SH-SY5Y (cell line): ENCODE data around the gene DHX40.

Experiments used
- GATA2 ChIP-seq: IDR thresholded peaks from 2 replicates; pipeline ENCODE4 v1.6.1; 2011; ENCODE audit warnings: mild to moderate bottlenecking, low read depth, low read length
- GATA3 ChIP-seq: IDR thresholded peaks from 2 replicates; pipeline ENCODE4 v1.6.1; 2011; ENCODE audit warnings: low read depth, mild to moderate bottlenecking, low read length, moderate library complexity

DHX40 gene

DNA sequence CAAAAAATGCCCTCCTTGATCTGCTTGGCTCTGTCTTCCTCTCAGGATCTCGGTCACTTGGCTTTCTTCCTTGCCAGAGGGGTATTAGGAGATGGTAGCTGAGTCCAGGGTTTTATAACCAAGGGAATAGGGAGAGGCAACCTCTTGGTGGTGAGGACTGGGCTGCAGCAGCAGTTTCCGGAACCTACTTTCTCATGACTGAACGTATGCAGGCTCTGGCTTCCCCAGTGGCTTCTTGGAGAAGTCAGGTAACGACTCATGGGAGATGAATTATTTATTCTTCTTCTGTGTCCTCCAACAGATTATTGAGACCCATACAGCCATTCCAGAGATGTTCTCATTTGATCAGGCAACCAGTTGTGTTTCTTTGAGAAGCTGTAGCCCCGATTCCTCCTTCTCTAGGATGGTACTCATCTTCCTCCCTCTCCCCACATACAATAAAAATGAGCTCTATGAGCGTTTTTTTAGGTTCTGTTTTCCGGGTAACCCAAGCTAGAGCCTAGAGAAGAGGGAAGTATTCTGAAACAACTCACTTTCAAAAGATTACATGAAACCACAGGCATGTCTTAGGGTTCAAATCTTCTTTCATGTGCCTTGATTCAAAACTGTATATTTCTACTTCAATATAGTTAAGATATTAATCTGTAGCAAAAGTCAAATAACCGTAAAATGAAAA lies 22.3 kb upstream of the DHX40 start:
- TF ChIP-seq GATA3: no peak
- TF ChIP-seq GATA2: no peak

DNA sequence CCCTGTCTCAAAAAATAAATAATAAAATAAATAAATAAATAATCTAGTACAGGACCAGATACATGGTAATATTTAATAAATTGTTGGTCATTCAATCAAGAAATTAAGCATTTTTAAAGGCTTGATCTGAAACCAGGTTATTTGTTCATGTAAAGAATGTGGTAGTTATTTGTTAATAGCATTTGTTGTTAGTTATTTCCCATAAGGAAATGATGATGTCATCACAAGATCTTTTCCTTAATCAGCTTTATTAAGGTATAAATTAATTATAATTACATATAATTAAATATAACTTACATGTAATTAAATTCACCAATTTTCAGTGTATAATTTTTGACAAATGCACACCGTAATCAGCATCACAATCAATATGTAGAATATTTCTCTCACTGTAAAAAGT lies 19.5 kb upstream of the DHX40 start:
- TF ChIP-seq GATA2: no peak
- TF ChIP-seq GATA3: no peak

DNA sequence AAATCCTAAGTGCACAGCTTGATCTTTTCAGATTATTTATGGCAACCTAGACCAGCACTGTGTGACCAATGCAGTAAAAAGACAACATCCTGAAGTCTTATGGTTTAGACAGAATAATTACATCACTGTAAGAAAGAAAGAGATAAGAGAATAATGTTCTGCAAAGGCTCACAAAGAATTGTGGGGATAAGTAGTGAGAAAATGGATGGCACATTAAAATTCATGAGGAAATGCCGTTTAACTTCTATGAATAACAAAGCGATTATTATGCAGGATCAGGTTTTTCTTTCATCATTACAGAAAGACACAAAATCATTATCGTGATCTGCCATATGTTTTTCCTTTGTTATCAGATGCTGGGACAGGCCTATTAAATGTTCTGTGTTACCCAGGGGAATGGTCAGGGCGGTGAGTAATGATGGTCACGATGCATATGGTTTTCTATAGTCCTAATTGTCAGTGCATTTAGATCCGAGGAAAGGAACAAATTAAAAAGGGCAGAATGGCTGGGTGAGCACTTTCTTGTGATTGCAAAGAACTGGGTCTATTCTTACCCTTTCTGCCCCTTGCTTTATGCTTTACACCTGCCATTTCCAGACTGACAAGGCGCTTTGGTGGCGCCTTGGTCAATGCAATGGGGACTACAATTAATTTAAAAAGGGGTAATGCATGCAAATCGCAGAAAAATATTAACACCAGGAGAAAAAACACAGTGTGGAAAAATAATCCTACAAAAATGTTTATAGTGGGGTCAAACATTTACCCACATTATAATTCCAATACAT lies 18.1 kb upstream of the DHX40 start:
- TF ChIP-seq GATA3: peak; percentile 100
- TF ChIP-seq GATA2: peak; percentile 98

- peak; percentile 23; the same call in 1 of the 2 replicates for TF ChIP-seq GATA2
Measured at GRCh38 chr17:59548985-59549384, 16.4 kb upstream of the DHX40 start.

DNA sequence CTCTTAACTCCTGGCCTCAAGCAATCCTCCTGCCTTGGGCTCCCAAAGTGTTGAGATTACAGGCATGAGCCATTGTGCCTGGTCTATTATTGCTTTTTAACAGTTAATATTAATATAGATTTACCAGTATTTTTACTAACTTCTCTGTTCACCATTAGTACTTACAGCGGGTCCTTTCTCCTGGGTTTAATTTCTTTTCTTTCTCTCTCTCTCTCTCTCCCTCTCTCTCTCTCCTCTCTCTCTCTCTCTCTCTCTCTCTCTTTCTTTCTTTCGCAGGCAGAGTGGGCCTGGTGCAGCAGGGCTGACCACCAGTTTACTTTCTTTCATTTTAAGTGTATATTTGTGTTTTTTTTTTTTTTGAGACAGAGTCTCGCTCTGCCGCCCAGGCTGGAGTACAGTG lies 14.7 kb upstream of the DHX40 start:
- TF ChIP-seq GATA3 (no peak), GATA2 (no peak)

GRCh38 chr17:59558039-59558438 lies 7.4 kb upstream of the DHX40 start:
- TF ChIP-seq GATA2 (no peak), GATA3 (no peak)

DNA sequence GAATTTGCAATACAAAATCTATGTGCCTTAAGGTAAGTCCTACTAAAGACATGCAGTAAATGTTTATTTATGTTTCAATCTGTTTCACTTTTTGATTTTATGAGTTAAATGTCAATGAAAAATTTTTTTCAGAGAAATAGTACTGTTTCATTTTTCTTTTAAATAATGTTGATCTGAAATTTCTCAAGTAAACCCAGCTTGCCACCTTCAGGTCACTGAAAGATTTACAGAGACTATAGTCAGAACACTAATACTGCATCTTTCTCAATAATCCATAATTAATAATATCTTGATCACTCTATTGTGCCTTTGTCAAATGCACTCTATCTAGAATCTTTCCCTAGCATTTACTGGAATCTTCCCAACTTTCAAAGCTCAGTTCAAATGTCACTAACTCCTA lies 6.5 kb upstream of the DHX40 start:
- TF ChIP-seq GATA2 (no peak), GATA3 (no peak)

- TF ChIP-seq GATA3 (no peak), GATA2 (no peak)
Measured at GRCh38 chr17:59561042-59561441, 4.4 kb upstream of the DHX40 start.

DNA sequence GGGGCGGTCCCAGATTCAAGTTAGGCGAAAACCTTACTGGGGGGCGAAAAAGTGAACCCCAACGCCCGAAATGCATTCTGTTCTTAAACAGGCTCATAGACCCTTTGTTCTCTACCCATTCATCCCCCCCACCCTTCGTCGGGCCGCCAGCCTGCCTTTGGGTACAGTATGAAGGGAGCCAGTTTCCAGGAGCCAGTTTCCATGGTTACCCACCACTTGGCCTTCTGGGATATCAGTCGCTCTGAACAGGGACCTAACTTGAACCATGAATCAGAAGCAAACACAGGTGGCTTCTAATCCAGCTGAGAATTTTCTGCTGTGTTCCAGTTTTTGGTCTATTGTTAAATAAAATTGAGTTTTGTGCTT lies 532 bp downstream of the DHX40 start:
- no peak for TF ChIP-seq GATA2
- no peak for TF ChIP-seq GATA3

GRCh38 chr17:59572301-59572924 lies 7.0 kb downstream of the DHX40 start:
- TF ChIP-seq GATA2: no peak
- TF ChIP-seq GATA3: no peak

DNA sequence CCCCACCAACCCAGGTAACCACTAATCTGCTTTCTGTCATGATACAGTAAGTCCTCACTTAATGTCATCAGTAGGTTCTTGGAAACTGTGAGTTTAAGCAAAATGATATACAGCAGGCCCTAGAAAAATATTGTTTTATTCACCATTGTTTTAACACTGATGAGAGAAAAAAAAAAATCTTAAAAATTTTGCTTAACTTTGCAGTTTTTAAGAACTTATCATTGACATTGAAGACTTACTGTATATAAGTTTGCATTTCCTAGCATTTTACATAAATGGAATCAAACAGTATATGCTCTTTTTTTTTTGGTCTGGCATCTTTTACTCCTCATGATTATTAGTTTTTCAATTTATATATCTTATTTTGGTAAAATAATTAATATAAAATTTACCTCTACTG lies 34.8 kb downstream of the DHX40 start:
- no peak for TF ChIP-seq GATA2
- no peak for TF ChIP-seq GATA3

DNA sequence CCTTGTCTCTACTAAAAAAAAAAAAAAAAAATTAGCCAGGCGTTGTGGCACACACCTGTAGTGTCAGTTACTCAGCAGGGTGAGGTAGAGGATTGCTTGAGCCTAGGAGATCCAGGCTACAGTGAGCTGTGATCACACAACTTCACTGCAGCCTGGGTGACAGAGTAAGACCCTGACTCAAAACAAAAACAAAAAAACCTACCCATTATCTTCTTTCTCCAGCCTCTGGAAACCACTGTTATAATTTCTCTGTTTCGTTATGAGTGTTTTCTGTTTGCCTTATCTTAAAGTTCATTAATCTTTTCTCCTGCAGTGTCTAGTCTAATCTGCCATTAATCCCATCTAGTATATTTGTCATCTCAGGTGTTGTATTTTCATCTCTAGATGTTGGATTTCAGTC lies 35.7 kb downstream of the DHX40 start:
- TF ChIP-seq GATA2: no peak
- TF ChIP-seq GATA3: no peak

DNA sequence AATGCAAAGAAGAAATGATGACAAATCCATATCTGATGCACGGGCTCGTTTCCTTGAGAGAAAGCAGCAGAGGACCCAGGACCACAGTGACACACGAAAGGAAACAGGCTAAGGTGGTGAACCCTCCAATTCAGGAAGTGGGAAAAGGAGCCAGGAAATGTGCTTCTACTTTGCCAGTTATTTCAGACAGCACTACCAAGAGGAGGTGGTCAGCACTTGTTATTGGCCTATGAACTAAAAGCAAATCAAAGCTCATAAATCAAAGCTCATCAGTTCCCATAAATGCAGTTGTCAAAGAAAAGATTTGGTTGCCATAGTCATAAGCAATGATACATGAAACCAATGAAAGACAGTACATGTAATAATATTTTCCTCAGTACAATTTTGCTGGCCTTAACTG lies 41.7 kb downstream of the DHX40 start:
- TF ChIP-seq GATA3 (no peak), GATA2 (no peak)

GRCh38 chr17:59607817-59608403 lies 42.5 kb downstream of the DHX40 start:
- no peak for TF ChIP-seq GATA3
- TF ChIP-seq GATA2: no peak

- no peak for TF ChIP-seq GATA2
- TF ChIP-seq GATA3: no peak
Measured at GRCh38 chr17:59611503-59611902, 46.1 kb downstream of the DHX40 start.
